ENCODE data around the gene LPP. TPM values are rescaled to one million over a fixed set of nuclear protein-coding genes. Genes with fewer than 3 reads are reported as not detected.

The LPP gene, protein sequence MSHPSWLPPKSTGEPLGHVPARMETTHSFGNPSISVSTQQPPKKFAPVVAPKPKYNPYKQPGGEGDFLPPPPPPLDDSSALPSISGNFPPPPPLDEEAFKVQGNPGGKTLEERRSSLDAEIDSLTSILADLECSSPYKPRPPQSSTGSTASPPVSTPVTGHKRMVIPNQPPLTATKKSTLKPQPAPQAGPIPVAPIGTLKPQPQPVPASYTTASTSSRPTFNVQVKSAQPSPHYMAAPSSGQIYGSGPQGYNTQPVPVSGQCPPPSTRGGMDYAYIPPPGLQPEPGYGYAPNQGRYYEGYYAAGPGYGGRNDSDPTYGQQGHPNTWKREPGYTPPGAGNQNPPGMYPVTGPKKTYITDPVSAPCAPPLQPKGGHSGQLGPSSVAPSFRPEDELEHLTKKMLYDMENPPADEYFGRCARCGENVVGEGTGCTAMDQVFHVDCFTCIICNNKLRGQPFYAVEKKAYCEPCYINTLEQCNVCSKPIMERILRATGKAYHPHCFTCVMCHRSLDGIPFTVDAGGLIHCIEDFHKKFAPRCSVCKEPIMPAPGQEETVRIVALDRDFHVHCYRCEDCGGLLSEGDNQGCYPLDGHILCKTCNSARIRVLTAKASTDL
- polyA plus RNA-seq = 10 to 100 TPM; 10.5 to 12.9 TPM

GRCh38 chr3:188154014-188154808 is at the start of gene LPP:
Gene LPP (plus strand): TSS chr3:188154157. CDS start chr3:188406121, 251,964 bp downstream.
- 0 to 1% methylated on average over 35 to 66 of the region's 66 CpGs for WGBS, 2 donors
- Histone ChIP-seq H3K4me1 (ENCODE audit: control insufficient read depth in 2 of 2, insufficient read depth in 2 of 2, low read length in 1 of 2) (peaks cover 2 to 7% of the 10 kb centered on the region in 2 donors), H3K36me3 (ENCODE audit: control insufficient read depth in 2 of 2, insufficient read depth in 2 of 2, low read length in 1 of 2) (no peaks in the 10 kb centered on the region)

DNA sequence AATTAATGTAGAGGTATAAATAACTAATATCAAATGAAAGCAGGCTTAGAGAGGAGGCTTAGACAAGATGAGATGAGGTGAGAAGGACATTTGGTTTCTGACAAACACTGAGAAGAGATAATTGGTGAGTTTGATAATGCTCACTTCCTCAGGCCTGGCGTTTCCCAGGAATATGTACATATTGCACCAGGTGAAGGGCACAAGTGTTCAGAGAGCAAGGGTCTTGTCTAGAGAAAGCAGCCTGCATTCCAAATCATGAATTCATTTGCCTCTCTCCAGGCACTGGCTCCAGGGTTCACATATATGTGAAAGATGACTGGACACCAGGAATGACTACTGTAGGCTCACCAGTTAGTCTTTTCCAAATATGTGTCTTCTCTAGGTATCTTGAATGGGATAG is 48.0 kb upstream of the LPP start:
- Histone ChIP-seq H3K9me3 (ENCODE audit: control insufficient read depth in 2 of 2, insufficient read depth in 1 of 2, low read depth in 1 of 2, low read length in 1 of 2) (no peaks in the 10 kb centered on the region), H3K36me3 (ENCODE audit: control insufficient read depth in 2 of 2, insufficient read depth in 2 of 2, low read length in 1 of 2) (no peaks in the 10 kb centered on the region), H3K27ac (ENCODE audit: low read depth in 2 of 2, low read length in 1 of 2) (no peak overlapping the region), H3K4me1 (ENCODE audit: control insufficient read depth in 2 of 2, insufficient read depth in 2 of 2, low read length in 1 of 2) (no peaks in the 10 kb centered on the region), H3K27me3 (ENCODE audit: control insufficient read depth in 1 of 2, insufficient read depth in 2 of 2, low read length in 2 of 2) (no peaks in the 10 kb centered on the region), H3K4me3 (ENCODE audit: low read depth in 1 of 2, low read length in 2 of 2) (no peak overlapping the region)
- 68 to 93% methylated on average over 1 of the region's 1 CpG for WGBS, 2 donors

More at GRCh38 chr3:188154014-188154808, at the start of gene LPP:
- H3K27ac ChIP-seq (ENCODE audit: low read depth in 2 of 2, low read length in 1 of 2) = peak within 1 kb of the TSS; percentile 93 to 94
- no peaks in the 10 kb centered on the region for H3K27me3 ChIP-seq (ENCODE audit: control insufficient read depth in 1 of 2, insufficient read depth in 2 of 2, low read length in 2 of 2)
- peak within 1 kb of the TSS; percentile 85 to 86 for H3K4me3 ChIP-seq (ENCODE audit: low read depth in 1 of 2, low read length in 2 of 2)
- H3K9me3 ChIP-seq (ENCODE audit: control insufficient read depth in 2 of 2, insufficient read depth in 1 of 2, low read depth in 1 of 2, low read length in 1 of 2) = no peaks in the 10 kb centered on the region

GRCh38 chr3:188106454-188106853 is 47.5 kb upstream of the LPP start:
- Histone ChIP-seq H3K4me3 (ENCODE audit: low read depth in 1 of 2, low read length in 2 of 2) (no peak overlapping the region), H3K4me1 (ENCODE audit: control insufficient read depth in 2 of 2, insufficient read depth in 2 of 2, low read length in 1 of 2) (no peaks in the 10 kb centered on the region), H3K27me3 (ENCODE audit: control insufficient read depth in 1 of 2, insufficient read depth in 2 of 2, low read length in 2 of 2) (no peaks in the 10 kb centered on the region), H3K36me3 (ENCODE audit: control insufficient read depth in 2 of 2, insufficient read depth in 2 of 2, low read length in 1 of 2) (no peaks in the 10 kb centered on the region), H3K27ac (ENCODE audit: low read depth in 2 of 2, low read length in 1 of 2) (no peak overlapping the region), H3K9me3 (ENCODE audit: control insufficient read depth in 2 of 2, insufficient read depth in 1 of 2, low read depth in 1 of 2, low read length in 1 of 2) (no peaks in the 10 kb centered on the region)
- WGBS, 2 donors = 92% methylated on average over 5 of the region's 5 CpGs

GRCh38 chr3:188106887-188107830 is 46.8 kb upstream of the LPP start:
- Histone ChIP-seq H3K27ac (ENCODE audit: low read depth in 2 of 2, low read length in 1 of 2) (no peak overlapping the region), H3K27me3 (ENCODE audit: control insufficient read depth in 1 of 2, insufficient read depth in 2 of 2, low read length in 2 of 2) (no peaks in the 10 kb centered on the region), H3K4me3 (ENCODE audit: low read depth in 1 of 2, low read length in 2 of 2) (no peak overlapping the region), H3K9me3 (ENCODE audit: control insufficient read depth in 2 of 2, insufficient read depth in 1 of 2, low read depth in 1 of 2, low read length in 1 of 2) (no peaks in the 10 kb centered on the region), H3K36me3 (ENCODE audit: control insufficient read depth in 2 of 2, insufficient read depth in 2 of 2, low read length in 1 of 2) (no peaks in the 10 kb centered on the region), H3K4me1 (ENCODE audit: control insufficient read depth in 2 of 2, insufficient read depth in 2 of 2, low read length in 1 of 2) (no peaks in the 10 kb centered on the region)
- 81 to 86% methylated on average over 15 of the region's 15 CpGs for WGBS, 2 donors

- Histone ChIP-seq H3K27me3 (ENCODE audit: control insufficient read depth in 1 of 2, insufficient read depth in 2 of 2, low read length in 2 of 2) (no peaks in the 10 kb centered on the region), H3K36me3 (ENCODE audit: control insufficient read depth in 2 of 2, insufficient read depth in 2 of 2, low read length in 1 of 2) (no peaks in the 10 kb centered on the region), H3K4me3 (ENCODE audit: low read depth in 1 of 2, low read length in 2 of 2) (no peak overlapping the region), H3K9me3 (ENCODE audit: control insufficient read depth in 2 of 2, insufficient read depth in 1 of 2, low read depth in 1 of 2, low read length in 1 of 2) (no peaks in the 10 kb centered on the region), H3K27ac (ENCODE audit: low read depth in 2 of 2, low read length in 1 of 2) (no peak overlapping the region), H3K4me1 (ENCODE audit: control insufficient read depth in 2 of 2, insufficient read depth in 2 of 2, low read length in 1 of 2) (no peaks in the 10 kb centered on the region)
- WGBS, 2 donors = 87 to 91% methylated on average over 4 of the region's 4 CpGs
These were observed 45.1 kb upstream of the LPP start for GRCh38 chr3:188108703-188109412.

- Histone ChIP-seq H3K36me3 (ENCODE audit: control insufficient read depth in 2 of 2, insufficient read depth in 2 of 2, low read length in 1 of 2) (no peaks in the 10 kb centered on the region), H3K4me1 (ENCODE audit: control insufficient read depth in 2 of 2, insufficient read depth in 2 of 2, low read length in 1 of 2) (no peaks in the 10 kb centered on the region), H3K27me3 (ENCODE audit: control insufficient read depth in 1 of 2, insufficient read depth in 2 of 2, low read length in 2 of 2) (no peaks in the 10 kb centered on the region), H3K27ac (ENCODE audit: low read depth in 2 of 2, low read length in 1 of 2) (no peak overlapping the region), H3K9me3 (ENCODE audit: control insufficient read depth in 2 of 2, insufficient read depth in 1 of 2, low read depth in 1 of 2, low read length in 1 of 2) (no peaks in the 10 kb centered on the region), H3K4me3 (ENCODE audit: low read depth in 1 of 2, low read length in 2 of 2) (no peak overlapping the region)
- WGBS, 2 donors = 64 to 70% methylated on average over 2 of the region's 2 CpGs
These were observed 42.9 kb upstream of the LPP start for GRCh38 chr3:188111002-188111584.

DNA sequence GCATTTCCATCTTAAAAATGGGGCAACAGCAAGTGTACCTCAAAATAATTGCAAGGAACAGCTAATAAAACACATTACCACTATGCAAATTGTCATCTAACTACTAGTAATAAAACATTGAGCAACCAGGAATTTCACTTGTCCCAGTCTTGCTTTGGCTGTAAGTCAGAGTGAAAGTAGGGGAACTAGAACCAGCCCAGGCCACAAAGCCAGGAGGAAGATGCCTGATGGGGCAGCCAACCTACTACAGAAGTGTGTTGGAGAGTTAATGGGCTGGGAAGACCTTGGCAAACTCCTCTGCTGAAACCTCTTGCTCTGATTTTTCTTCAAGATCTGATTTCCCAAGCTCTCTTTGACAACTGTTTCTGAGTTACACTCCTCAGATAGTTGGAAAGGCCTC is 40.2 kb upstream of the LPP start:
- no peaks in the 10 kb centered on the region for H3K27me3 ChIP-seq (ENCODE audit: control insufficient read depth in 1 of 2, insufficient read depth in 2 of 2, low read length in 2 of 2)
- no peaks in the 10 kb centered on the region for H3K4me1 ChIP-seq (ENCODE audit: control insufficient read depth in 2 of 2, insufficient read depth in 2 of 2, low read length in 1 of 2)
- H3K36me3 ChIP-seq (ENCODE audit: control insufficient read depth in 2 of 2, insufficient read depth in 2 of 2, low read length in 1 of 2) = no peaks in the 10 kb centered on the region
- H3K9me3 ChIP-seq (ENCODE audit: control insufficient read depth in 2 of 2, insufficient read depth in 1 of 2, low read depth in 1 of 2, low read length in 1 of 2) = peaks cover 2% of the 10 kb centered on the region in 2 donors
- H3K27ac ChIP-seq (ENCODE audit: low read depth in 2 of 2, low read length in 1 of 2) = no peak overlapping the region
- H3K4me3 ChIP-seq (ENCODE audit: low read depth in 1 of 2, low read length in 2 of 2) = no peak overlapping the region

- H3K4me1 ChIP-seq (ENCODE audit: control insufficient read depth in 2 of 2, insufficient read depth in 2 of 2, low read length in 1 of 2) = no peaks in the 10 kb centered on the region
- H3K36me3 ChIP-seq (ENCODE audit: control insufficient read depth in 2 of 2, insufficient read depth in 2 of 2, low read length in 1 of 2) = no peaks in the 10 kb centered on the region
- H3K4me3 ChIP-seq (ENCODE audit: low read depth in 1 of 2, low read length in 2 of 2) = no peak overlapping the region
- H3K27me3 ChIP-seq (ENCODE audit: control insufficient read depth in 1 of 2, insufficient read depth in 2 of 2, low read length in 2 of 2) = no peaks in the 10 kb centered on the region
- WGBS, 2 donors = 74 to 87% methylated on average over 3 of the region's 3 CpGs
- peaks cover 2% of the 10 kb centered on the region in 2 donors for H3K9me3 ChIP-seq (ENCODE audit: control insufficient read depth in 2 of 2, insufficient read depth in 1 of 2, low read depth in 1 of 2, low read length in 1 of 2)
- no peak overlapping the region for H3K27ac ChIP-seq (ENCODE audit: low read depth in 2 of 2, low read length in 1 of 2)
These were observed 34.1 kb upstream of the LPP start for GRCh38 chr3:188119846-188120245.
